ENCODE results near the gene LNX1.

Gene LNX1

GRCh38 chr4:53532521-53532920 lies 58.8 kb downstream of the LNX1 start:
- no peak for DNase-seq

- no peak for DNase-seq
These were observed 59.6 kb downstream of the LNX1 start for GRCh38 chr4:53531585-53532224.

GRCh38 chr4:53529025-53529424 lies 62.3 kb downstream of the LNX1 start:
- no peak for DNase-seq

- DNase-seq, result no peak
These were observed 63.4 kb downstream of the LNX1 start for GRCh38 chr4:53527930-53528329.

GRCh38 chr4:53527326-53527725 lies 64.0 kb downstream of the LNX1 start:
- no peak for DNase-seq

GRCh38 chr4:53522334-53522733 lies 69.0 kb downstream of the LNX1 start:
- no peak for DNase-seq

- no peak for DNase-seq
These were observed 71.2 kb downstream of the LNX1 start for GRCh38 chr4:53520116-53520515.

GRCh38 chr4:53518807-53519206 lies 72.5 kb downstream of the LNX1 start:
- DNase-seq, result no peak

- no peak for DNase-seq
These were observed 76.2 kb downstream of the LNX1 start for GRCh38 chr4:53515076-53515475.

- DNase-seq, result no peak
These were observed 76.8 kb downstream of the LNX1 start for GRCh38 chr4:53514509-53514908.

GRCh38 chr4:53512608-53513007 lies 78.7 kb downstream of the LNX1 start:
- DNase-seq, result no peak

- no peak for DNase-seq
These were observed 80.3 kb downstream of the LNX1 start for GRCh38 chr4:53511014-53511413.

GRCh38 chr4:53510321-53510720 lies 81.0 kb downstream of the LNX1 start:
- DNase-seq, result no peak

GRCh38 chr4:53508446-53508845 lies 82.8 kb downstream of the LNX1 start:
- DNase-seq, result no peak

- DNase-seq, result no peak
These were observed 83.5 kb downstream of the LNX1 start for GRCh38 chr4:53507671-53508286.

- DNase-seq, result no peak
These were observed 84.2 kb downstream of the LNX1 start for GRCh38 chr4:53507058-53507457.

- no peak for DNase-seq
These were observed 85.3 kb downstream of the LNX1 start for GRCh38 chr4:53505947-53506346.

GRCh38 chr4:53502094-53502493 lies 89.2 kb downstream of the LNX1 start:
- DNase-seq, result no peak

- DNase-seq, result no peak
These were observed 89.7 kb downstream of the LNX1 start for GRCh38 chr4:53501561-53501960.

GRCh38 chr4:53500546-53500945 lies 90.7 kb downstream of the LNX1 start:
- DNase-seq, result no peak

- no peak for DNase-seq
These were observed 91.5 kb downstream of the LNX1 start for GRCh38 chr4:53499791-53500190.

- no peak for DNase-seq
These were observed 92.6 kb downstream of the LNX1 start for GRCh38 chr4:53498706-53499105.

GRCh38 chr4:53497487-53498244 lies 93.6 kb downstream of the LNX1 start:
- no peak for DNase-seq

- no peak for DNase-seq
These were observed 96.4 kb downstream of the LNX1 start for GRCh38 chr4:53494851-53495250.

Measured in CD4-positive, alpha-beta T cell treated with Interleukin-21 for 1 hour (primary cell).